Kidney capillary endothelial cell (primary cell): Measurements from ENCODE around the gene BRSK2.
"Not testable (repeated sequence)": the region's sequence is repeated elsewhere in the genome, so short reads cannot be mapped to it uniquely, and the experiment has no call there.

ENCODE experiments used
- DNase-seq: peaks from one replicate; pipeline ENCODE4 v3.0.0-alpha.2; 2018; ENCODE audit warnings: low spot score

BRSK2 gene

GRCh38 chr11:1389932-1390568, at the start of gene BRSK2:
Gene BRSK2, plus strand, starts transcription at chr11:1389934. Its CDS starts 351 bp downstream, at chr11:1390285.
- DNase-seq, result no peak

GRCh38 chr11:1340111-1340510, 49.6 kb upstream of the BRSK2 start:
- DNase-seq, result no peak

- DNase-seq, result not testable (repeated sequence)
Observed at GRCh38 chr11:1341226-1341625, 48.5 kb upstream of the BRSK2 start.

GRCh38 chr11:1341928-1342524, 47.7 kb upstream of the BRSK2 start:
- DNase-seq, result peak; percentile 15

GRCh38 chr11:1342946-1343345, 46.8 kb upstream of the BRSK2 start:
- no peak for DNase-seq

GRCh38 chr11:1343391-1344055, 46.2 kb upstream of the BRSK2 start:
- no peak for DNase-seq

GRCh38 chr11:1344056-1344635, 45.6 kb upstream of the BRSK2 start:
- DNase-seq, result no peak

- DNase-seq, result no peak
Observed at GRCh38 chr11:1345737-1346513, 43.8 kb upstream of the BRSK2 start.

- no peak for DNase-seq
Observed at GRCh38 chr11:1346669-1347390, 42.9 kb upstream of the BRSK2 start.

- not testable (repeated sequence) for DNase-seq
Observed at GRCh38 chr11:1347411-1347999, 42.2 kb upstream of the BRSK2 start.

GRCh38 chr11:1348146-1348795, 41.5 kb upstream of the BRSK2 start:
- DNase-seq, result no peak

- no peak for DNase-seq
Observed at GRCh38 chr11:1348796-1349326, 40.9 kb upstream of the BRSK2 start.

GRCh38 chr11:1349327-1350041, 40.2 kb upstream of the BRSK2 start:
- no peak for DNase-seq

GRCh38 chr11:1350086-1350725, 39.5 kb upstream of the BRSK2 start:
- no peak for DNase-seq

- no peak for DNase-seq
Observed at GRCh38 chr11:1351278-1351937, 38.3 kb upstream of the BRSK2 start.

GRCh38 chr11:1352696-1353382, 36.9 kb upstream of the BRSK2 start:
- DNase-seq, result no peak

GRCh38 chr11:1353383-1354124, 36.2 kb upstream of the BRSK2 start:
- DNase-seq, result no peak
